Liver (tissue), 3 donors: ENCODE measurements around the gene SIX1.

Experiments used
- EGR1 ChIP-seq, 2 donors: IDR thresholded peaks; 2 replicates each; pipeline ENCODE4 v1.6.1; 2016 to 2018; ENCODE audit warnings: antibody characterized with exemption in 2 of 2, low read depth in 2 of 2
- GABPA ChIP-seq, 2 donors: IDR thresholded peaks in 1 of 2; conservative IDR thresholded peaks in 1 of 2; 2 replicates each; pipeline ENCODE4 v1.6.1; 2016; ENCODE audit warnings: antibody characterized with exemption in 2 of 2, mild to moderate bottlenecking in 1 of 2, moderate library complexity in 1 of 2
- JUND ChIP-seq, 2 donors: IDR thresholded peaks; 2 replicates each; pipeline ENCODE4 v1.6.1; 2016; ENCODE audit warnings: antibody characterized with exemption in 2 of 2
- NR2F2 ChIP-seq: IDR thresholded peaks from 2 replicates; pipeline ENCODE4 v1.6.1; 2016; ENCODE audit warnings: antibody characterized with exemption
- RAD21 ChIP-seq, 2 donors: IDR thresholded peaks; 2 replicates each; pipeline ENCODE4 v1.6.1; 2016; ENCODE audit warnings: antibody characterized with exemption in 2 of 2, mild to moderate bottlenecking in 2 of 2
- SP1 ChIP-seq: IDR thresholded peaks from 2 replicates; pipeline ENCODE4 v1.6.1; 2018; ENCODE audit warnings: antibody characterized with exemption, mild to moderate bottlenecking
- TAF1 ChIP-seq: conservative IDR thresholded peaks from 2 replicates; pipeline ENCODE4 v1.6.1; 2016; ENCODE audit warnings: antibody characterized with exemption, mild to moderate bottlenecking
- YY1 ChIP-seq: IDR thresholded peaks from 2 replicates; pipeline ENCODE4 v1.6.1; 2016; ENCODE audit warnings: antibody characterized with exemption, mild to moderate bottlenecking
- TF ChIP-seq, protein P1 (sequence below): fragments of 150-350 bp; IDR thresholded peaks from 2 replicates; pipeline ENCODE4 v1.5.1; 2017; ENCODE audit warnings: improper control_type of control experiment, low read depth, low read length; ENCODE audit not compliant: missing input control
- TF ChIP-seq, protein P2 (sequence below): IDR thresholded peaks from 2 replicates; pipeline ENCODE4 v1.6.1; 2016; ENCODE audit warnings: antibody characterized with exemption
- TF ChIP-seq, protein P3 (sequence below): IDR thresholded peaks from 2 replicates; pipeline ENCODE4 v1.6.1; 2016; ENCODE audit warnings: antibody characterized with exemption
- donor health status: healthy.
- donor health status: healthy.

DNA sequence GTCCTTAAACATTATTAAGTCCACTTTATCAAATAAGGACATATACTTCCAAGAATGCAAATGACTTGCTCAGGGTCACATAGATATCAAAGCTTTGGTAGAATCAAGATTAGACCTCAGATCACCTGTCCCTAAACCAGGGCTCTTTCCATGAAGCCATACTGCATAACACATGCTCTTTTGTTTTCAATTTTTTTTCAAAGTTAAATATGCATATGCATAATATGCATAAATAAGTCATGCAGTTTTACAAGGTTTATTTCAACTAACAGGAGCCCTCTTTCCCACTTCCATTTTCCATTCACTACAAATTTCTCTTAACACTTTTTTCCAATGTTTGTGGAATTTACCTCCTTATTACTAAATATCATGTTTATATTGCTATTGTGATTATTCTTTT lies 53.1 kb downstream of the SIX1 start:
- TF ChIP-seq, protein P1, sequence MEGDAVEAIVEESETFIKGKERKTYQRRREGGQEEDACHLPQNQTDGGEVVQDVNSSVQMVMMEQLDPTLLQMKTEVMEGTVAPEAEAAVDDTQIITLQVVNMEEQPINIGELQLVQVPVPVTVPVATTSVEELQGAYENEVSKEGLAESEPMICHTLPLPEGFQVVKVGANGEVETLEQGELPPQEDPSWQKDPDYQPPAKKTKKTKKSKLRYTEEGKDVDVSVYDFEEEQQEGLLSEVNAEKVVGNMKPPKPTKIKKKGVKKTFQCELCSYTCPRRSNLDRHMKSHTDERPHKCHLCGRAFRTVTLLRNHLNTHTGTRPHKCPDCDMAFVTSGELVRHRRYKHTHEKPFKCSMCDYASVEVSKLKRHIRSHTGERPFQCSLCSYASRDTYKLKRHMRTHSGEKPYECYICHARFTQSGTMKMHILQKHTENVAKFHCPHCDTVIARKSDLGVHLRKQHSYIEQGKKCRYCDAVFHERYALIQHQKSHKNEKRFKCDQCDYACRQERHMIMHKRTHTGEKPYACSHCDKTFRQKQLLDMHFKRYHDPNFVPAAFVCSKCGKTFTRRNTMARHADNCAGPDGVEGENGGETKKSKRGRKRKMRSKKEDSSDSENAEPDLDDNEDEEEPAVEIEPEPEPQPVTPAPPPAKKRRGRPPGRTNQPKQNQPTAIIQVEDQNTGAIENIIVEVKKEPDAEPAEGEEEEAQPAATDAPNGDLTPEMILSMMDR, result no peak
- no peak for TF ChIP-seq RAD21 (IDR thresholded peaks at IDR 0.05)
- no peak for TF ChIP-seq JUND (IDR thresholded peaks at IDR 0.05)
- TF ChIP-seq GABPA (IDR thresholded peaks at IDR 0.05 in 1 of 2, conservative IDR thresholded peaks at IDR 0.05 in 1 of 2), result no peak
- TF ChIP-seq SP1, result no peak
- TF ChIP-seq YY1, result no peak
- TF ChIP-seq TAF1, result no peak
- no peak for TF ChIP-seq NR2F2
- TF ChIP-seq, protein P2, sequence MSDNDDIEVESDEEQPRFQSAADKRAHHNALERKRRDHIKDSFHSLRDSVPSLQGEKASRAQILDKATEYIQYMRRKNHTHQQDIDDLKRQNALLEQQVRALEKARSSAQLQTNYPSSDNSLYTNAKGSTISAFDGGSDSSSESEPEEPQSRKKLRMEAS, result no peak
- TF ChIP-seq, protein P3, sequence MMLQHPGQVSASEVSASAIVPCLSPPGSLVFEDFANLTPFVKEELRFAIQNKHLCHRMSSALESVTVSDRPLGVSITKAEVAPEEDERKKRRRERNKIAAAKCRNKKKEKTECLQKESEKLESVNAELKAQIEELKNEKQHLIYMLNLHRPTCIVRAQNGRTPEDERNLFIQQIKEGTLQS, result no peak
- no peak for TF ChIP-seq EGR1 (IDR thresholded peaks at IDR 0.05; ENCODE audit: low read depth in 2 of 2)
